K562 (cell line): ENCODE results near the gene ZNF138. TPM values are rescaled to one million over a fixed set of nuclear protein-coding genes. Genes with fewer than 3 reads are reported as not detected.

Experiments used
- CAMTA2 ChIP-seq: fragments of 250-450 bp; sonication (Bioruptor Pico); conservative IDR thresholded peaks from 2 replicates; pipeline ENCODE4 v1.5.1; 2022
- CREB5 ChIP-seq: fragments of 250-450 bp; sonication (Bioruptor Pico); IDR thresholded peaks from 2 replicates; pipeline ENCODE4 v1.5.0; 2020; ENCODE audit warnings: mild to moderate bottlenecking
- HSF4 ChIP-seq: fragments of 250-450 bp; sonication (Bioruptor Pico); IDR thresholded peaks from 2 replicates; pipeline ENCODE4 v2.1.2; 2022; ENCODE audit warnings: mild to moderate bottlenecking, moderate library complexity, borderline replicate concordance
- MAFF ChIP-seq: IDR thresholded peaks from 2 replicates; pipeline ENCODE4 v1.6.1; 2012; ENCODE audit warnings: low read length, improper control_type of control experiment
- MAZ ChIP-seq, 2 experiments: fragments of 450-650 bp in 1 of 2; sonication (generic) in 1 of 2; formaldehyde crosslinking; IDR thresholded peaks in 1 of 2; conservative IDR thresholded peaks in 1 of 2; 2 replicates each; pipeline versions ENCODE4 v1.4.0 to v1.5.0; 2020; ENCODE audit warnings: mild to moderate bottlenecking in 1 of 2, missing genetic modification reagents in 1 of 2
- NCOR1 ChIP-seq: fragments of 450-650 bp; IDR thresholded peaks from 2 replicates; pipeline ENCODE4 v1.6.1; 2016; ENCODE audit warnings: mild to moderate bottlenecking, moderate library complexity
- RBM39 ChIP-seq: fragments of 200-400 bp; formaldehyde crosslinking; optimal IDR thresholded peaks from 2 replicates; pipeline ENCODE3; 2018; ENCODE audit warnings: low read depth, low read length
- SP2 ChIP-seq: IDR thresholded peaks from 2 replicates; pipeline ENCODE4 v1.6.1; 2011; ENCODE audit warnings: mild to moderate bottlenecking, low read depth, low read length, moderate library complexity; ENCODE audit not compliant: poor library complexity, severe bottlenecking; ENCODE audit errors: extremely low read depth
- SREBF1 ChIP-seq: fragments of 150-350 bp; IDR thresholded peaks from 2 replicates; pipeline ENCODE4 v1.6.1; 2014; ENCODE audit warnings: antibody characterized with exemption, low read depth, low read length, borderline replicate concordance
- SUPT5H ChIP-seq: fragments of 450-650 bp; IDR thresholded peaks from 2 replicates; pipeline ENCODE4 v1.6.1; 2016
- TEAD2 ChIP-seq: fragments of 450-650 bp; IDR thresholded peaks from 2 replicates; pipeline ENCODE4 v1.6.1; 2016; ENCODE audit warnings: missing genetic modification characterization, control low read depth, missing compliant biosample characterization
- ZBTB7A ChIP-seq: IDR thresholded peaks from 2 replicates; pipeline ENCODE4 v1.6.1; 2011; ENCODE audit warnings: low read depth, mild to moderate bottlenecking, low read length, moderate library complexity, borderline replicate concordance; ENCODE audit not compliant: control insufficient read depth
- ZNF444 ChIP-seq: fragments of 250-450 bp; sonication (Bioruptor Pico); IDR thresholded peaks from 2 replicates; pipeline ENCODE4 v1.4.0; 2020; ENCODE audit warnings: mild to moderate bottlenecking, moderate library complexity
- ZNF717 ChIP-seq: fragments of 250-450 bp; sonication (Bioruptor Pico); IDR thresholded peaks from 2 replicates; pipeline ENCODE4 v1.5.0; 2021
- polyA plus RNA-seq, 8 experiments: library from polyadenylated mRNA; depleted of rRNA in 4 of 8; stranded (reverse) in 5 of 8; unstranded in 3 of 8; fragments of >200 nt; fragmentation: Nextera tagmentation in 2 of 8; fragmentation: Illumina TruSeq in 1 of 8; extraction: Ambion mirVana in 2 of 8; extraction: Trizol in 1 of 8; gene quantifications; 2 replicates each; pipeline versions ENCODE4 v1.2.1 to v1.2.3, GENCODE V29; 2011 to 2014; ENCODE audit warnings: inconsistent platforms in 1 of 8, missing spikeins in 1 of 8
- total RNA-seq, 7 experiments: library from RNA; depleted of rRNA in 6 of 7; stranded (reverse); fragments of >200 nt in 6 of 7; fragmentation: Illumina TruSeq in 2 of 7; extraction: Trizol in 2 of 7; gene quantifications; 2 replicates each; pipeline versions ENCODE4 v1.2.1 to v1.2.3, GENCODE V29; 2011 to 2021; ENCODE audit warnings: low replicate concordance in 1 of 7
- TF ChIP-seq, protein P1 (sequence below): fragments of 450-650 bp; IDR thresholded peaks from 2 replicates; pipeline ENCODE4 v1.6.1; 2018; ENCODE audit warnings: mild to moderate bottlenecking, low read depth; ENCODE audit not compliant: partially characterized antibody

Gene ZNF138
- total and polyA plus RNA-seq, 9 of the 15 experiments (the other 6 are each of a cell fraction or from before 2014, with no cell fraction given): 14.6 to 34.9 (median 22.6) TPM

DNA sequence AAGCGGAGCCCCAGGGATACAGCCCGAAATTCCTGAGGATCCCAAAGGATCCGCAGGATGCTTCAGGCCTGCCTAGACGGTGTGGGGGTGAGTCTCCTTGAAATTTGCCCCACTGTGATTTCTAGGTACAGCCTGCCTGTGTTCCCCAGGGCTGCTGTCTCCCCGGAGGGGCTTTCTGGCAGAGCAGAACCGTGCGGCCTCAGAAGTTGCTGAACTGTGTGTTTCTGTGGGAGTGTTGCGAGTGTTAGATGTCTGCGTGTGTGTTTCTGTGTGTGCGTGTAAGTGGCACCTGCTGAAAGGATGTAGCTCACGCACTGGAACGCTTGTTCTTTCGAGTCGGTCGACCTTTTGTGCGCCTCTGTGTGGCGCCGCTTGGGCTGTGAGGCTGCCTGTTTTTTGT lies 81.0 kb downstream of the ZNF138 start (continued):
- TF ChIP-seq MAFF (no peak), NCOR1 (no peak), TEAD2 (no peak), MAZ (CRISPR knock-in tag; conservative IDR thresholded peaks at IDR 0.05 in 1 of 2, IDR thresholded peaks at IDR 0.05 in 1 of 2) (no peak), SUPT5H (no peak), CAMTA2 (CRISPR knock-in tag) (no peak), SREBF1 (no peak), CREB5 (no peak), HSF4 (CRISPR knock-in tag) (no peak), ZNF717 (CRISPR knock-in tag) (no peak), SP2 (no peak), ZNF444 (CRISPR knock-in tag) (no peak), RBM39 (no peak), ZBTB7A (no peak)
- TF ChIP-seq, protein P1, sequence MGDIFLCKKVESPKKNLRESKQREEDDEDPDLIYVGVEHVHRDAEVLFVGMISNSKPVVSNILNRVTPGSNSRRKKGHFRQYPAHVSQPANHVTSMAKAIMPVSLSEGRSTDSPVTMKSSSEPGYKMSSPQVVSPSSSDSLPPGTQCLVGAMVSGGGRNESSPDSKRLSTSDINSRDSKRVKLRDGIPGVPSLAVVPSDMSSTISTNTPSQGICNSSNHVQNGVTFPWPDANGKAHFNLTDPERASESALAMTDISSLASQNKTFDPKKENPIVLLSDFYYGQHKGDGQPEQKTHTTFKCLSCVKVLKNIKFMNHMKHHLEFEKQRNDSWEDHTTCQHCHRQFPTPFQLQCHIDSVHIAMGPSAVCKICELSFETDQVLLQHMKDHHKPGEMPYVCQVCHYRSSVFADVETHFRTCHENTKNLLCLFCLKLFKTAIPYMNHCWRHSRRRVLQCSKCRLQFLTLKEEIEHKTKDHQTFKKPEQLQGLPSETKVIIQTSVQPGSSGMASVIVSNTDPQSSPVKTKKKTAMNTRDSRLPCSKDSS: no peak
- TF ChIP-seq, all 486 proteins: peak for 0
